Endothelial cell (in vitro differentiated cells): ENCODE measurements around the gene HRH2. TPM values are rescaled to one million over a fixed set of nuclear protein-coding genes. Genes with fewer than 3 reads are reported as not detected.

Source experiments
- DNase-seq: peaks from one replicate; pipeline ENCODE4 v3.0.0; 2021; ENCODE audit warnings: low spot score
- H3K27ac Mint-ChIP-seq: one replicate; pipeline ENCODE4 v1.8.0; 2021; ENCODE audit warnings: mixed read lengths, inconsistent platforms; ENCODE audit not compliant: unreplicated experiment
- H3K27me3 Mint-ChIP-seq: one replicate; pipeline ENCODE4 v1.8.0; 2021; ENCODE audit warnings: mild to moderate bottlenecking, moderate library complexity, mixed read lengths, inconsistent platforms; ENCODE audit not compliant: unreplicated experiment
- H3K36me3 Mint-ChIP-seq: one replicate; pipeline ENCODE4 v1.8.0; 2021; ENCODE audit warnings: mild to moderate bottlenecking, low read depth, mixed read lengths, inconsistent platforms; ENCODE audit not compliant: unreplicated experiment
- H3K4me1 Mint-ChIP-seq: one replicate; pipeline ENCODE4 v1.8.0; 2021; ENCODE audit warnings: mild to moderate bottlenecking, mixed read lengths, inconsistent platforms; ENCODE audit not compliant: unreplicated experiment
- H3K4me3 Mint-ChIP-seq: one replicate; pipeline ENCODE4 v1.8.0; 2021; ENCODE audit warnings: mild to moderate bottlenecking, mixed read lengths, inconsistent platforms; ENCODE audit not compliant: unreplicated experiment
- H3K9me3 Mint-ChIP-seq: one replicate; pipeline ENCODE4 v1.8.0; 2021; ENCODE audit warnings: mixed read lengths, inconsistent platforms; ENCODE audit not compliant: unreplicated experiment
- CTCF ChIP-seq: fragments of 200-600 bp; sonication (generic); IDR thresholded peaks from one replicate; pipeline ENCODE4 v1.5.0; 2021; ENCODE audit warnings: antibody characterized with exemption; ENCODE audit not compliant: unreplicated experiment
- total RNA-seq: library from RNA; stranded (reverse); fragmentation: NEBNext Ultra II Directional; extraction: Animal tissue kit (Norgen Biotek cat#: 25700); gene quantifications from one replicate; pipeline ENCODE4 v1.2.1, GENCODE V29; 2021; ENCODE audit not compliant: unreplicated experiment

The HRH2 gene
- total RNA-seq, 1 donor from 2014 or later = 0.41 TPM

GRCh38 chr5:175728316-175728715 lies 70.4 kb downstream of the HRH2 start:
- no peak for TF ChIP-seq CTCF
- H3K4me1 Mint-ChIP-seq = no peaks in the 10 kb centered on the region
- H3K9me3 Mint-ChIP-seq = no peaks in the 10 kb centered on the region
- H3K27ac Mint-ChIP-seq = no peak overlapping the region
- peaks cover 2% of the 10 kb centered on the region for H3K27me3 Mint-ChIP-seq
- no peak overlapping the region for H3K4me3 Mint-ChIP-seq
- no peaks in the 10 kb centered on the region for H3K36me3 Mint-ChIP-seq
- DNase-seq = no peak

- Mint-ChIP-seq H3K27me3 (peaks cover 2% of the 10 kb centered on the region), H3K9me3 (no peaks in the 10 kb centered on the region), H3K4me1 (no peaks in the 10 kb centered on the region), H3K36me3 (no peaks in the 10 kb centered on the region), H3K4me3 (peak overlapping the region; percentile 44), H3K27ac (no peak overlapping the region)
- DNase-seq = peak; percentile 60
- TF ChIP-seq CTCF = no peak
Measured at GRCh38 chr5:175728885-175729828, 71.3 kb downstream of the HRH2 start.

GRCh38 chr5:175729829-175730277 lies 72.0 kb downstream of the HRH2 start:
- H3K27ac Mint-ChIP-seq = no peak overlapping the region
- peak overlapping the region; percentile 19 for H3K4me3 Mint-ChIP-seq
- H3K9me3 Mint-ChIP-seq = no peaks in the 10 kb centered on the region
- H3K27me3 Mint-ChIP-seq = peaks cover 2% of the 10 kb centered on the region
- H3K36me3 Mint-ChIP-seq = no peaks in the 10 kb centered on the region
- H3K4me1 Mint-ChIP-seq = no peaks in the 10 kb centered on the region
- TF ChIP-seq CTCF = peak; percentile 98
- peak; percentile 100 for DNase-seq

DNA sequence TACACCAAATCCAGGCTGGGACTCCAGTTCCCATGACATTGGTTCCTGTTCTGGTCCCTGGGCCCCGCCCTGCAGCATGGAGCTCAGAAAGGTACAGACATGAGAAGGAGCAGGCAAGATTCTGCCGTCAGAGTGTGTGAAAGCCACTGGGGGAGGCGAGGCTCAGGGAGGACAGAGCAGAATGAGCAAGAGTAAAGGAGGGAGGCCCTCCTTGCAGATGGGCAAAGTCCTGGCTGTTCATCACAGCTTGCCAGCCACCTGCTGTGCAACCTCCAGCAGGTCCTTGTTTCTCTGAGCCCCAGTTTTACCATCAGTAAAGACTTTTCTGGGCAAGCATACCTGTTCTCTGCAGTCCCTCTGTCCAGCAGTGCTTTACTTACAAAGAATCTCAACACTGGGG lies 73.3 kb downstream of the HRH2 start:
- no peak for TF ChIP-seq CTCF
- no peaks in the 10 kb centered on the region for H3K9me3 Mint-ChIP-seq

DNA sequence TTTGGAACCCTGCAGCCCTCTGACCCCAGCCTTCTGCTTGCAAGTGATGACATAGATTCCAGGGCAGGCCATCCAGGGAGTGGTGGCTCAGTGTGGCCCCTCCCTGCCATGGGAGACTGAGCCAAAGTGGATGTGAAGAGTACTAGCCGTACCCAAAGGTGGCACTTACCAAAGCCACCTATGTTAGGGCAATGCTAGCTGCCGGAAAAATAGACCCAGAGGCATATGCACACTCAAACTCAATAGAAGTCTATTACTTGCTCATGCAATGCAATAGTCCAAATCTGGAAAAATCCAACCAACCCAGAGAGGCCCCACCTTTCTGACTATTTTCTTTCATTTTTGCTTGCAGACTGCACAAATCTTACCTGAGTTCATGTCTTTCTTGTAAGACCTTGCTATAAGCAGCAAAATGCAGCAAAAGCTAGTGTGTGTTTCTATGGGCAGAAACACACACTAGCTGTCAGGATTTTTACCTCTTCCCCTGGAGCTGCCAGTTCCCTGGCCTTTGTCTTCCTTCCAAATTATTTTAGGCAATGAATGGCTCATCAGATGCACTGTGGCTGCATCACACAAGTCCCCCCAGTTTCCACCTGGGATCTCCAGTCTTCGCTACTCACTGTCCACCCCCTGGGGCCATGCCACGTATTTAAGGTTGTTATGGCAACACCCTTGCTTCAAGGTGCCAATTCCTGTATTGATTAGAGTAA lies 74.0 kb downstream of the HRH2 start:
- DNase-seq = no peak
- H3K27me3 Mint-ChIP-seq = peaks cover 2% of the 10 kb centered on the region
- no peak for TF ChIP-seq CTCF
- H3K36me3 Mint-ChIP-seq = no peaks in the 10 kb centered on the region
- H3K4me3 Mint-ChIP-seq = no peak overlapping the region
- H3K27ac Mint-ChIP-seq = no peak overlapping the region
- no peaks in the 10 kb centered on the region for H3K9me3 Mint-ChIP-seq
- H3K4me1 Mint-ChIP-seq = no peaks in the 10 kb centered on the region

More for the DNA sequence above, 73.3 kb downstream of the HRH2 start:
- Mint-ChIP-seq H3K4me1 (no peaks in the 10 kb centered on the region), H3K36me3 (no peaks in the 10 kb centered on the region), H3K27me3 (peaks cover 2% of the 10 kb centered on the region), H3K27ac (no peak overlapping the region), H3K4me3 (no peak overlapping the region)
- DNase-seq = no peak
